ENCODE data around the gene ARMC7. TPM values are rescaled to one million over a fixed set of nuclear protein-coding genes. Genes with fewer than 3 reads are reported as not detected.

Gene ARMC7
- total and polyA plus RNA-seq, 2 of the 13 experiments (the other 11 are each of a cell fraction or from before 2014, with no cell fraction given), result 3.9 to 4.2 TPM

DNA sequence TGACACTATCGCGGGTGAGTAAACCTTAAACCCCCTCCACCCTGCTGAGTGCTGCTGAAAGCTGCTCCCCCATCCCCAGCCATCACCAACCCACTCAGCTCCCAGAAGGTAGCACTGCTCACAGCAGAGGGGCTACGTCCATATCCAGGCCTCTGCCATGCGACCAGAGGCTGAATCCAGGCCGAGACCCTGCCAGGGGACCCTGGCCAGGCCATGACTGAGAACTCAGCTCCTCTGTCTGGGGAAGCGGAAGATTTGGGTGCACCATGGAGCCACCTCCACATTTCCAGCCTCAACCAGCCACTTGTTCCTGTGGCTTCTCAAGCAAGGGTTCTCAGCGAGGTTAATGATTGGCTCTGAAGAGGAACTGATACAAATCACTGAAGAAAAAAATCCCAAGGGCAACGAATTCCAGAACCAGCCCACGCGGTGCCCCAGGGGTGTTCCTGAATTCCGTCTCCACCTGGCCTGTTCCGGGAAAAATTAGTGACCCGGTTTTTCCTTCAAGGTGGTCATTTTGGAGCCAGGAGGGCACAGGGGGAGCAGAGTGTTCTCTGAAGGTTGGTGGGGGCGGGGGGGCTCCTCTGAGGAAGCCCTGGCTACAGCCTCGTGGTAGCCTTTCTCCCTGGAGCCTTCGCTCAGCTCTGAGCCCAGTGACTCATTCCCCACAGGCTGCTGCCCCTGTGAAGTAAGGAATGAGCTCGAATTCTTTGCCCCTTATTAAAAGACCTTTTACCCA lies 31.3 kb upstream of the ARMC7 start (continued):
- TF ChIP-seq ZSCAN9 (CRISPR knock-in tag; IDR thresholded peaks at IDR 0.05; ENCODE audit: borderline replicate concordance) (no peak), ZNF441 (CRISPR knock-in tag; IDR thresholded peaks at IDR 0.05; ENCODE audit: borderline replicate concordance) (peak; percentile 74), HMGA1 (CRISPR knock-in tag; conservative IDR thresholded peaks at IDR 0.05) (no peak), SMARCC2 (IDR thresholded peaks at IDR 0.05) (no peak), ZNF333 (CRISPR knock-in tag; IDR thresholded peaks at IDR 0.05; ENCODE audit: borderline replicate concordance) (no peak), NR2F1 (CRISPR knock-in tag; IDR thresholded peaks at IDR 0.05) (no peak), ZFP41 (CRISPR knock-in tag; IDR thresholded peaks at IDR 0.05; ENCODE audit: borderline replicate concordance) (0 out of 2 replicates have a peak, but pooled peaks have one; percentile 29), ZNF224 (CRISPR knock-in tag; IDR thresholded peaks at IDR 0.05) (no peak), ZNF274 (CRISPR knock-in tag; IDR thresholded peaks at IDR 0.05) (0 out of 2 replicates have a peak, but pooled peaks have one; percentile 1), CC2D1A (CRISPR knock-in tag; IDR thresholded peaks at IDR 0.05) (no peak), ZNF354B (CRISPR knock-in tag; IDR thresholded peaks at IDR 0.05) (no peak), HDAC1 (CRISPR knock-in tag; IDR thresholded peaks at IDR 0.05) (peak; percentile 40; the same call in 1 of the 2 replicates), ZNF431 (CRISPR knock-in tag; IDR thresholded peaks at IDR 0.05; ENCODE audit: borderline replicate concordance, low read depth) (no peak), RFX3 (CRISPR knock-in tag; IDR thresholded peaks at IDR 0.05) (no peak), ZFP62 (CRISPR knock-in tag; IDR thresholded peaks at IDR 0.05) (no peak), ZNF10 (CRISPR knock-in tag; IDR thresholded peaks at IDR 0.05; ENCODE audit: borderline replicate concordance, low read depth) (no peak), GABPA (IDR thresholded peaks at IDR 0.05; ENCODE audit: low read depth, low read length) (no peak), GABPA (CRISPR knock-in tag; IDR thresholded peaks at IDR 0.05; ENCODE audit: low read depth) (0 out of 2 replicates have a peak, but pooled peaks have one; percentile 27)
- TF ChIP-seq, protein P1, sequence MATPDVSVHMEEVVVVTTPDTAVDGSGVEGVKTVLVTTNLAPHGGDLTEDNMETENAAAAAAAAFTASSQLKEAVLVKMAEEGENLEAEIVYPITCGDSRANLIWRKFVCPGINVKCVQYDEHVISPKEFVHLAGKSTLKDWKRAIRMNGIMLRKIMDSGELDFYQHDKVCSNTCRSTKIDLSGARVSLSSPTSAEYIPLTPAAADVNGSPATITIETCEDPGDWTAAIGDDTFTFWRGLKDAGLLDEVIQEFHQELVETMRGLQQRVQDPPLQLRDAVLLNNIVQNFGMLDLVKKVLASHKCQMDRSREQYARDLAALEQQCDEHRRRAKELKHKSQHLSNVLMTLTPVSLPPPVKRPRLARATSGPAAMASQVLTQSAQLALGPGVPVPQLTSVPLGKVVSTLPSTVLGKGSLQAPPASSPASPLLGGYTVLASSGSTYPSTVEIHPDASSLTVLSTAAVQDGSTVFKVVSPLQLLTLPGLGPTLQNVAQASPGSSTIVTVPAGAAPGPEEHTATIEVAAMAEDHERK (CRISPR knock-in tag; IDR thresholded peaks at IDR 0.05; ENCODE audit: low read depth), result no peak
- TF ChIP-seq, protein P2, sequence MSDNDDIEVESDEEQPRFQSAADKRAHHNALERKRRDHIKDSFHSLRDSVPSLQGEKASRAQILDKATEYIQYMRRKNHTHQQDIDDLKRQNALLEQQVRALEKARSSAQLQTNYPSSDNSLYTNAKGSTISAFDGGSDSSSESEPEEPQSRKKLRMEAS (IDR thresholded peaks at IDR 0.05), result peak; percentile 40; the same call in 1 of the 2 replicates
- TF ChIP-seq, protein P3, sequence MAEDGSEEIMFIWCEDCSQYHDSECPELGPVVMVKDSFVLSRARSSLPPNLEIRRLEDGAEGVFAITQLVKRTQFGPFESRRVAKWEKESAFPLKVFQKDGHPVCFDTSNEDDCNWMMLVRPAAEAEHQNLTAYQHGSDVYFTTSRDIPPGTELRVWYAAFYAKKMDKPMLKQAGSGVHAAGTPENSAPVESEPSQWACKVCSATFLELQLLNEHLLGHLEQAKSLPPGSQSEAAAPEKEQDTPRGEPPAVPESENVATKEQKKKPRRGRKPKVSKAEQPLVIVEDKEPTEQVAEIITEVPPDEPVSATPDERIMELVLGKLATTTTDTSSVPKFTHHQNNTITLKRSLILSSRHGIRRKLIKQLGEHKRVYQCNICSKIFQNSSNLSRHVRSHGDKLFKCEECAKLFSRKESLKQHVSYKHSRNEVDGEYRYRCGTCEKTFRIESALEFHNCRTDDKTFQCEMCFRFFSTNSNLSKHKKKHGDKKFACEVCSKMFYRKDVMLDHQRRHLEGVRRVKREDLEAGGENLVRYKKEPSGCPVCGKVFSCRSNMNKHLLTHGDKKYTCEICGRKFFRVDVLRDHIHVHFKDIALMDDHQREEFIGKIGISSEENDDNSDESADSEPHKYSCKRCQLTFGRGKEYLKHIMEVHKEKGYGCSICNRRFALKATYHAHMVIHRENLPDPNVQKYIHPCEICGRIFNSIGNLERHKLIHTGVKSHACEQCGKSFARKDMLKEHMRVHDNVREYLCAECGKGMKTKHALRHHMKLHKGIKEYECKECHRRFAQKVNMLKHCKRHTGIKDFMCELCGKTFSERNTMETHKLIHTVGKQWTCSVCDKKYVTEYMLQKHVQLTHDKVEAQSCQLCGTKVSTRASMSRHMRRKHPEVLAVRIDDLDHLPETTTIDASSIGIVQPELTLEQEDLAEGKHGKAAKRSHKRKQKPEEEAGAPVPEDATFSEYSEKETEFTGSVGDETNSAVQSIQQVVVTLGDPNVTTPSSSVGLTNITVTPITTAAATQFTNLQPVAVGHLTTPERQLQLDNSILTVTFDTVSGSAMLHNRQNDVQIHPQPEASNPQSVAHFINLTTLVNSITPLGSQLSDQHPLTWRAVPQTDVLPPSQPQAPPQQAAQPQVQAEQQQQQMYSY (CRISPR knock-in tag; IDR thresholded peaks at IDR 0.05), result no peak
- TF ChIP-seq, protein P4, sequence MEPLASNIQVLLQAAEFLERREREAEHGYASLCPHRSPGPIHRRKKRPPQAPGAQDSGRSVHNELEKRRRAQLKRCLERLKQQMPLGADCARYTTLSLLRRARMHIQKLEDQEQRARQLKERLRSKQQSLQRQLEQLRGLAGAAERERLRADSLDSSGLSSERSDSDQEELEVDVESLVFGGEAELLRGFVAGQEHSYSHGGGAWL (CRISPR knock-in tag; IDR thresholded peaks at IDR 0.05), result peak; percentile 19; the same call in 1 of the 2 replicates
